Calu3 (cell line): ENCODE measurements around the gene HIRA. TPM values are rescaled to one million over a fixed set of nuclear protein-coding genes. Genes with fewer than 3 reads are reported as not detected.

Experiments
- BruUV-seq: library from RNA; stranded (reverse); fragments of 400-500 nt; replicated peaks from 2 replicates; lab custom pipeline; 2021; lab: Mats Ljungman, UMichigan
- CTCF ChIA-PET: fragments of 300-600 bp; sonication (Branson Sonifier 250); formaldehyde crosslinking; loops from one replicate; lab custom pipeline; 2022; ENCODE audit warnings: antibody characterized with exemption; lab: Charles Lee
- DNase-seq: peaks from one replicate; pipeline ENCODE4 v3.0.0; 2022
- H3K27ac Mint-ChIP-seq: one replicate; pipeline ENCODE4 v1.8.0; 2022; ENCODE audit warnings: mixed read lengths; ENCODE audit not compliant: unreplicated experiment
- H3K27me3 Mint-ChIP-seq: one replicate; pipeline ENCODE4 v1.8.0; 2022; ENCODE audit warnings: mixed read lengths; ENCODE audit not compliant: unreplicated experiment
- H3K36me3 Mint-ChIP-seq: one replicate; pipeline ENCODE4 v1.8.0; 2022; ENCODE audit warnings: mild to moderate bottlenecking, moderate library complexity, mixed read lengths; ENCODE audit not compliant: insufficient read depth, unreplicated experiment
- H3K4me1 Mint-ChIP-seq: one replicate; pipeline ENCODE4 v1.8.0; 2022; ENCODE audit warnings: mild to moderate bottlenecking, low read depth, mixed read lengths; ENCODE audit not compliant: unreplicated experiment
- H3K4me3 Mint-ChIP-seq: one replicate; pipeline ENCODE4 v1.8.0; 2022; ENCODE audit warnings: mild to moderate bottlenecking, low read depth, moderate library complexity, mixed read lengths; ENCODE audit not compliant: unreplicated experiment
- H3K9me3 Mint-ChIP-seq: one replicate; pipeline ENCODE4 v1.8.0; 2022; ENCODE audit warnings: low read depth, mixed read lengths; ENCODE audit not compliant: unreplicated experiment
- intact Hi-C: fragments of 100-400 bp; cut with micrococcal nuclease; formaldehyde crosslinking; loops from one replicate; pipeline ENCODE4 v1.10.0; 2022; ENCODE audit not compliant: unreplicated experiment
- total RNA-seq: library from RNA; stranded (reverse); gene quantifications from 2 replicates; pipeline ENCODE4 v1.2.3, GENCODE V29; 2022
- TF ChIP-seq, protein P1 (sequence below): fragments of 200-600 bp; IDR thresholded peaks from one replicate; pipeline ENCODE4 v1.8.0; 2022; ENCODE audit warnings: antibody characterized with exemption; ENCODE audit not compliant: unreplicated experiment

Gene HIRA
- total RNA-seq, 1 experiment from 2014 or later = 36.4 TPM

DNA sequence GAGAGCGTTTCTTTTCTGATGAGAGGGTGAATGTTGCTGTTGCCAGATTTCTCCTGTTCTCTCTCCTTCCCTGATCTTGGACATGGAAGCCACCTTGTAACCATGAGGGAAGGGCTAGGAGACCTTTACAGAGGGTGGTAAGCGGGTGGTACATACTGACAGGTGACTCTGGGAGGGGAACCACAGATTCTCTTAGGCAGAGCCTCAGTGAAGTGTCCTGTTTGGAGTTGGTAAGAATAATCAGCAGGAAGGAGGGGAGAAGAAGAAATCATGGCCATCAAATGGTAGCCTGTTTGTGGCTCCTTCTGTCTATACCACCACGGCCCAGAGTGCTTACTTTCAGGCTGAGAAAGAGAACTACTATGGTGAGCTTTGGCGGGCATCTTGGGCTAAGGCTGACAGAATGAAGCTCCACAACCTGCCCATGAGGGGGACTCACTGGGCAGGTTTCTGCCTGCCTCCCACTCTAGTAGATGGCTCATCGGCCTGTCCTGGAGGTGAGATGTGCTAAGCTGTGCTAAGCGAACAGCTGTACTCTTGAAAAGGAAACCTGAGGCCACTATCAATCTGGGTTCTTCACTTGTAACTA lies 84.8 kb downstream of the HIRA start:
- no peak overlapping the region for H3K4me3 Mint-ChIP-seq
- H3K27me3 Mint-ChIP-seq = no peaks in the 10 kb centered on the region
- H3K36me3 Mint-ChIP-seq = peaks cover 35% of the 10 kb centered on the region
- CTCF ChIA-PET = no interaction called here
- H3K4me1 Mint-ChIP-seq = no peaks in the 10 kb centered on the region
- BruUV-seq = no TSS peak
- H3K9me3 Mint-ChIP-seq = no peaks in the 10 kb centered on the region
- DNase-seq = no peak
- H3K27ac Mint-ChIP-seq = no peak overlapping the region
- intact Hi-C loops = no loop called here
- TF ChIP-seq, protein P1, sequence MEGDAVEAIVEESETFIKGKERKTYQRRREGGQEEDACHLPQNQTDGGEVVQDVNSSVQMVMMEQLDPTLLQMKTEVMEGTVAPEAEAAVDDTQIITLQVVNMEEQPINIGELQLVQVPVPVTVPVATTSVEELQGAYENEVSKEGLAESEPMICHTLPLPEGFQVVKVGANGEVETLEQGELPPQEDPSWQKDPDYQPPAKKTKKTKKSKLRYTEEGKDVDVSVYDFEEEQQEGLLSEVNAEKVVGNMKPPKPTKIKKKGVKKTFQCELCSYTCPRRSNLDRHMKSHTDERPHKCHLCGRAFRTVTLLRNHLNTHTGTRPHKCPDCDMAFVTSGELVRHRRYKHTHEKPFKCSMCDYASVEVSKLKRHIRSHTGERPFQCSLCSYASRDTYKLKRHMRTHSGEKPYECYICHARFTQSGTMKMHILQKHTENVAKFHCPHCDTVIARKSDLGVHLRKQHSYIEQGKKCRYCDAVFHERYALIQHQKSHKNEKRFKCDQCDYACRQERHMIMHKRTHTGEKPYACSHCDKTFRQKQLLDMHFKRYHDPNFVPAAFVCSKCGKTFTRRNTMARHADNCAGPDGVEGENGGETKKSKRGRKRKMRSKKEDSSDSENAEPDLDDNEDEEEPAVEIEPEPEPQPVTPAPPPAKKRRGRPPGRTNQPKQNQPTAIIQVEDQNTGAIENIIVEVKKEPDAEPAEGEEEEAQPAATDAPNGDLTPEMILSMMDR = no peak

DNA sequence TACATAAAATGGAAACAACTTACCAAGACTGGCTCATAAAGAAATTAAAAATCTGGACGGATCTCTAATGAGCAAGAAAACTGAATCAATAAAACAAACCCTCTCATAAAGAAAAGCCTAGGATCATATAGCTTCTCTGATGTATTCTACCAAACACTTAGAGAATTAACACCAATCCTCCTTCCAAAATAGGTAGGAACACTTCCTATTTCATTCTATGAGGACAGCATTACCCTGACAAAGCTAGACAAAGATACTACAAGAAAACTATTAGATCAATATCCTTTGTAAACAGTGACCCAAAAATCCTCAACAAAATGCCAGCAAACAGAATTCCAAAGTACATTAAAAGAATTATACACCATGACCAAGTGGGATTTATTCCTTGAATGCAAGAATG lies 87.1 kb downstream of the HIRA start:
- BruUV-seq = no TSS peak
- no peaks in the 10 kb centered on the region for H3K27me3 Mint-ChIP-seq
- intact Hi-C loops = no loop called here
- no peak overlapping the region for H3K27ac Mint-ChIP-seq
- H3K9me3 Mint-ChIP-seq = no peaks in the 10 kb centered on the region
- H3K4me1 Mint-ChIP-seq = no peaks in the 10 kb centered on the region
- TF ChIP-seq, protein P1 = no peak
- H3K36me3 Mint-ChIP-seq = peaks cover 21% of the 10 kb centered on the region
- H3K4me3 Mint-ChIP-seq = no peak overlapping the region
- DNase-seq = no peak
- CTCF ChIA-PET = interaction anchor here (0.6 kb wide), 1 partner anchor 28 kb away, joined by 3 read pairs; no protein-coding TSS in a partner anchor

DNA sequence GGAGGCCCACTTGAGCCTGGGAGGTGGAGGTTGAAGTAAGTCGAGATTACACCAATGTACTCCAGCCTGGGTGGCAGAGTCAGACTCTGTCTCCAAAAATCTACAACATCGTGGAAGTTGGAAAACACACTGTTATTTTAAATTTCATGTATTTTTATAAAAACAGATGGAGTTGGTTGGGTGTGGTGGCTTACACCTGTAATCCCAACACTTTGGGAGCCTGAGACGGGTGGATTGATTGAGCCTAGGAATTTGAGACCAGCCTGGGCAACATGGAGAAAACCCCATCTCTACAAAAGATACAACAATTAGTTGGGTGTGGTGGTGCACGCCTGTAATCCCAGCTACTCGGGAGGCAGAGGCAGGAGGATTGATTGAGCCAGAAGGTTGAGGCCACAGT lies 88.1 kb downstream of the HIRA start:
- intact Hi-C loops = no loop called here
- H3K27me3 Mint-ChIP-seq = no peaks in the 10 kb centered on the region
- CTCF ChIA-PET = no interaction called here
- BruUV-seq = no TSS peak
- H3K9me3 Mint-ChIP-seq = no peaks in the 10 kb centered on the region
- no peak for DNase-seq
- peaks cover 27% of the 10 kb centered on the region for H3K36me3 Mint-ChIP-seq
- no peak overlapping the region for H3K27ac Mint-ChIP-seq
- no peak overlapping the region for H3K4me3 Mint-ChIP-seq
- TF ChIP-seq, protein P1 = no peak
- H3K4me1 Mint-ChIP-seq = no peaks in the 10 kb centered on the region

DNA sequence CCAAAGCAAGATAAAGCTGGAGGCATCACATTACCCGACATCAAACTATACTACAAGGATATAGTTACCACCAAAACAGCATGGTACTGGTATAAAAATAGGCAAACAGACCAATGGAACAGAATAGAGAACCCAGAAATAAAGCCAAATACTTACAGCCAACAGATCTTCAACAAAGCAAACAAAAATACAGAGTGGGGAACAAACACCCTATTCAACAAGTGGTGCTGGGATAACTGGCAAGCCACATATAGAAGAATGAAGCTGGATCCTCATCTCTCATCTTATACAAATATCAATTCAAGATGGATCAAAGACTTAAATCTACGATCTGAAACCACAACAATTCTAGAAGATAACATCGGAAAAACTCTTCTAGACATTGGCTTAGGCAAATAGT lies 90.0 kb downstream of the HIRA start:
- no TSS peak for BruUV-seq
- CTCF ChIA-PET = no interaction called here
- peaks cover 2% of the 10 kb centered on the region for H3K9me3 Mint-ChIP-seq
- no peak overlapping the region for H3K27ac Mint-ChIP-seq
- intact Hi-C loops = no loop called here
- TF ChIP-seq, protein P1 = no peak
- H3K27me3 Mint-ChIP-seq = no peaks in the 10 kb centered on the region
- no peak for DNase-seq
- H3K4me1 Mint-ChIP-seq = no peaks in the 10 kb centered on the region
- no peak overlapping the region for H3K4me3 Mint-ChIP-seq
- H3K36me3 Mint-ChIP-seq = peaks cover 36% of the 10 kb centered on the region
